SK-N-SH (cell line): ENCODE measurements around the gene SLX4IP. TPM values are rescaled to one million over a fixed set of nuclear protein-coding genes. Genes with fewer than 3 reads are reported as not detected.

ENCODE experiments used
- CTCF ChIA-PET: fragments of 300-600, 350-600 bp; formaldehyde crosslinking; extraction: SDS; loops from one replicate; lab custom pipeline; 2021; lab: Yijun Ruan, JAX
- POLR2A ChIA-PET: fragments of 350-600 bp; sonication (Branson Sonifier 250); formaldehyde crosslinking; extraction: SDS; loops from one replicate; lab custom pipeline; 2020; ENCODE audit warnings: antibody characterized with exemption, inconsistent platforms; lab: Yijun Ruan, JAX
- DNase-seq: peaks from one replicate; pipeline ENCODE4 v3.0.0; 2012
- H2AFZ ChIP-seq: fragments of 200-600 bp; sonication (generic); 2 replicates; pipeline ENCODE4 v1.8.1; 2016; ENCODE audit warnings: antibody characterized with exemption, mild to moderate bottlenecking, low read depth
- H3F3A ChIP-seq: fragments of 200-600 bp; sonication (generic); replicated peaks from 2 replicates; pipeline ENCODE3; 2016; ENCODE audit warnings: antibody characterized with exemption, mild to moderate bottlenecking; ENCODE audit not compliant: insufficient read depth
- H3K27ac ChIP-seq, 2 experiments: fragments of 200-500 bp in 1 of 2; fragments of 200-600 bp in 1 of 2; sonication (Bioruptor generic) in 1 of 2; sonication (generic), shearing (Covaris generic) in 1 of 2; 2 replicates each; pipeline versions ENCODE4 v1.5.1 to v1.6.1; 2014 to 2016; ENCODE audit warnings: low read depth in 2 of 2, inconsistent platforms in 1 of 2, low read length in 1 of 2, mild to moderate bottlenecking in 1 of 2, mixed read lengths in 1 of 2
- H3K27me3 ChIP-seq: fragments of 200-600 bp; sonication (generic), shearing (Covaris generic); 2 replicates; pipeline ENCODE4 v1.6.1; 2016; ENCODE audit warnings: mixed run types; ENCODE audit not compliant: insufficient read depth
- H3K36me3 ChIP-seq, 2 experiments: fragments of 200-500 bp in 1 of 2; fragments of 200-600 bp in 1 of 2; sonication (Bioruptor generic) in 1 of 2; sonication (generic) in 1 of 2; replicated peaks in 1 of 2; 2 replicates each; pipeline versions ENCODE3 to v1.5.1; 2014 to 2016; ENCODE audit warnings: low read length in 1 of 2, mild to moderate bottlenecking in 1 of 2; ENCODE audit not compliant: insufficient read depth in 2 of 2, control insufficient read depth in 1 of 2
- H3K4me1 ChIP-seq, 2 experiments: fragments of 200-500 bp in 1 of 2; fragments of 200-600 bp in 1 of 2; sonication (Bioruptor generic) in 1 of 2; sonication (generic), shearing (Covaris generic) in 1 of 2; 2 replicates each; pipeline versions ENCODE4 v1.5.1 to v1.6.1; 2014 to 2016; ENCODE audit warnings: low read depth in 1 of 2, low read length in 1 of 2, mixed run types in 1 of 2; ENCODE audit not compliant: insufficient read depth in 2 of 2, control insufficient read depth in 1 of 2
- H3K4me2 ChIP-seq: fragments of 200-600 bp; sonication (generic), shearing (Covaris generic); 2 replicates; pipeline ENCODE4 v1.6.1; 2017; ENCODE audit warnings: mixed run types
- H3K4me3 ChIP-seq, 2 experiments: fragments of 200-500 bp in 1 of 2; fragments of 200-600 bp in 1 of 2; sonication (Bioruptor generic) in 1 of 2; sonication (generic), shearing (Covaris generic) in 1 of 2; 2 replicates each; pipeline versions ENCODE4 v1.5.1 to v1.8.1; 2014 to 2016; ENCODE audit warnings: low read depth in 2 of 2, inconsistent platforms in 1 of 2, low read length in 1 of 2, mild to moderate bottlenecking in 1 of 2, mixed read lengths in 1 of 2, moderate library complexity in 1 of 2
- H3K79me2 ChIP-seq: fragments of 200-600 bp; sonication (generic); 2 replicates; pipeline ENCODE4 v1.8.1; 2017; ENCODE audit warnings: mild to moderate bottlenecking; ENCODE audit not compliant: insufficient read depth
- H3K9ac ChIP-seq: fragments of 200-600 bp; sonication (generic); 2 replicates; pipeline ENCODE4 v1.6.1; 2017; ENCODE audit warnings: mixed run types
- H3K9me2 ChIP-seq: fragments of 200-600 bp; sonication (generic); 2 replicates; pipeline ENCODE4 v1.6.1; 2017; ENCODE audit warnings: mixed run types
- H3K9me3 ChIP-seq: fragments of 200-600 bp; sonication (generic); 2 replicates; pipeline ENCODE4 v1.6.1; 2017; ENCODE audit warnings: mixed run types, mild to moderate bottlenecking, moderate library complexity
- H4K20me1 ChIP-seq: fragments of 200-600 bp; sonication (generic); 2 replicates; pipeline ENCODE4 v1.6.1; 2017; ENCODE audit warnings: mild to moderate bottlenecking, mixed run types; ENCODE audit not compliant: insufficient read depth
- CHD2 ChIP-seq: fragments of 150-350 bp; IDR thresholded peaks from 2 replicates; pipeline ENCODE4 v1.6.1; 2018; ENCODE audit warnings: low read length; ENCODE audit not compliant: partially characterized antibody
- CTCF ChIP-seq: fragments of 200-600 bp; sonication (generic); IDR thresholded peaks from 2 replicates; pipeline ENCODE4 v1.6.1; 2017; ENCODE audit warnings: antibody characterized with exemption, mild to moderate bottlenecking, moderate library complexity
- ELF1 ChIP-seq: IDR thresholded peaks from 2 replicates; pipeline ENCODE4 v1.4.0; 2012
- EP300 ChIP-seq, 2 experiments: IDR thresholded peaks; 2 replicates each; pipeline versions ENCODE4 v1.4.0 to v1.6.1; 2012; ENCODE audit warnings: borderline replicate concordance in 1 of 2, low read depth in 1 of 2, low read length in 1 of 2
- EZH2phosphoT487 ChIP-seq: fragments of 200-600 bp; sonication (generic); IDR thresholded peaks from 2 replicates; pipeline ENCODE4 v1.6.1; 2017; ENCODE audit warnings: low read depth, mixed run types, mild to moderate bottlenecking, antibody characterized with exemption, moderate library complexity, borderline replicate concordance
- FOSL2 ChIP-seq: IDR thresholded peaks from 2 replicates; pipeline ENCODE4 v1.4.0; 2012; ENCODE audit warnings: low read depth, mild to moderate bottlenecking, moderate library complexity, borderline replicate concordance
- FOXJ3 ChIP-seq: sonication (generic); formaldehyde crosslinking; IDR thresholded peaks from 2 replicates; pipeline ENCODE4 v1.5.1; 2020; ENCODE audit warnings: mild to moderate bottlenecking, missing genetic modification reagents
- FOXM1 ChIP-seq: IDR thresholded peaks from 2 replicates; pipeline ENCODE4 v1.4.0; 2012; ENCODE audit warnings: low read depth, mild to moderate bottlenecking
- GABPA ChIP-seq: IDR thresholded peaks from 2 replicates; pipeline ENCODE4 v1.4.0; 2012; ENCODE audit warnings: low read depth, mild to moderate bottlenecking
- IRF3 ChIP-seq: fragments of 150-350 bp; IDR thresholded peaks from 2 replicates; pipeline ENCODE4 v1.6.1; 2016; ENCODE audit warnings: mild to moderate bottlenecking, low read depth, low read length
- JUND ChIP-seq: IDR thresholded peaks from 2 replicates; pipeline ENCODE4 v1.4.0; 2012
- MAX ChIP-seq: IDR thresholded peaks from 2 replicates; pipeline ENCODE4 v1.4.0; 2012; ENCODE audit warnings: low read depth
- NFIC ChIP-seq: IDR thresholded peaks from 2 replicates; pipeline ENCODE4 v1.4.0; 2012; ENCODE audit warnings: borderline replicate concordance
- NRF1 ChIP-seq: IDR thresholded peaks from 2 replicates; pipeline ENCODE4 v1.6.1; 2012; ENCODE audit warnings: low read depth, mild to moderate bottlenecking, low read length
- REST ChIP-seq: IDR thresholded peaks from 2 replicates; pipeline ENCODE4 v1.6.1; 2012; ENCODE audit warnings: mild to moderate bottlenecking, low read depth, low read length, moderate library complexity
- RXRA ChIP-seq: IDR thresholded peaks from 2 replicates; pipeline ENCODE4 v1.4.0; 2012; ENCODE audit warnings: low read depth, mild to moderate bottlenecking, borderline replicate concordance
- SMC3 ChIP-seq: IDR thresholded peaks from 2 replicates; pipeline ENCODE4 v1.6.1; 2012; ENCODE audit warnings: low read depth, low read length, improper control_type of control experiment
- TAF1 ChIP-seq: IDR thresholded peaks from 2 replicates; pipeline ENCODE4 v1.6.1; 2012; ENCODE audit warnings: low read depth, mild to moderate bottlenecking, low read length, moderate library complexity, borderline replicate concordance
- TCF12 ChIP-seq: IDR thresholded peaks from 2 replicates; pipeline ENCODE4 v1.4.0; 2012
- TEAD4 ChIP-seq: IDR thresholded peaks from 2 replicates; pipeline ENCODE4 v1.4.0; 2012; ENCODE audit warnings: mild to moderate bottlenecking, borderline replicate concordance; ENCODE audit not compliant: insufficient read depth
- USF2 ChIP-seq: fragments of 150-350 bp; IDR thresholded peaks from 2 replicates; pipeline ENCODE4 v1.6.1; 2017; ENCODE audit warnings: antibody characterized with exemption, low read length, low read depth, borderline replicate concordance
- YY1 ChIP-seq: IDR thresholded peaks from 2 replicates; pipeline ENCODE4 v1.4.0; 2012; ENCODE audit warnings: low read depth, mild to moderate bottlenecking
- WGBS: methylation state at CpG from one replicate; pipeline ENCODE4 v1.1.6; 2017; ENCODE audit warnings: low lambda C conversion rate; 5-methylcytosine and 5-hydroxymethylcytosine counted together
- polyA plus RNA-seq, 3 experiments: library from polyadenylated mRNA; depleted of rRNA; stranded (reverse); fragments of >200 nt; gene quantifications; 2 replicates each; pipeline ENCODE4 v1.2.3, GENCODE V29; 2012

SLX4IP gene
- polyA plus RNA-seq, 1 of the 3 experiments (the other 2 are of a cell fraction), result 1.3 TPM

- TF ChIP-seq CTCF, result no peak
- no peak for TF ChIP-seq NRF1
- no peak for TF ChIP-seq TAF1
- TF ChIP-seq USF2, result no peak
- TF ChIP-seq FOXM1, result no peak
- no peak for TF ChIP-seq FOXJ3 (CRISPR knock-in tag)
- no peak for TF ChIP-seq IRF3
- TF ChIP-seq NFIC, result no peak
- no peak for TF ChIP-seq SMC3
- no peak for TF ChIP-seq EZH2phosphoT487
- TF ChIP-seq REST, result no peak
- peak; percentile 42; the same call in 1 of the 2 replicates for TF ChIP-seq JUND
Observed at GRCh38 chr20:10524643-10525042, 89.5 kb downstream of the SLX4IP start (continued).

- H3F3A ChIP-seq, result peaks cover 9% of the 10 kb centered on the region
- WGBS, result 90% methylated on average over 3 of the region's 3 CpGs
- no peaks in the 10 kb centered on the region for H3K9me2 ChIP-seq
- peaks cover 13 to 21% of the 10 kb centered on the region in 2 experiments; a peak in 2 of 4 replicates for H3K4me1 ChIP-seq
- H3K36me3 ChIP-seq, result no peaks in the 10 kb centered on the region
- H2AFZ ChIP-seq, result no peak overlapping the region
- no peak for DNase-seq
- no peak overlapping the region for H3K4me2 ChIP-seq
- H3K27me3 ChIP-seq, result no peaks in the 10 kb centered on the region
- H3K27ac ChIP-seq, result no peak overlapping the region
- no peaks in the 10 kb centered on the region for H3K9me3 ChIP-seq
- peaks cover 3% of the 10 kb centered on the region; the same call in 1 of the 2 replicates for H3K79me2 ChIP-seq
- H4K20me1 ChIP-seq, result no peaks in the 10 kb centered on the region
- ChIA-PET POLR2A (no interaction called here), CTCF (interaction anchor here (1.3 kb wide), 1 partner anchor 37 kb away, joined by 4 read pairs; no protein-coding TSS in a partner anchor)
- H3K9ac ChIP-seq, result no peak overlapping the region
- H3K4me3 ChIP-seq, result no peak overlapping the region
- TF ChIP-seq EZH2phosphoT487 (no peak), FOXM1 (no peak), RXRA (no peak), FOSL2 (no peak), TAF1 (no peak), TEAD4 (no peak), EP300 (IDR thresholded peaks at IDR 0.05; ENCODE audit: borderline replicate concordance in 1 of 2, low read depth in 1 of 2, low read length in 1 of 2) (no peak), GABPA (no peak), YY1 (no peak), MAX (no peak), ELF1 (no peak), CHD2 (no peak), SMC3 (no peak), TCF12 (no peak)
Observed at GRCh38 chr20:10527781-10528180, 92.7 kb downstream of the SLX4IP start.
